ENCODE measurements around the gene ACAD9.
A peak's percentile ranks its signal among the peaks of the same experiment; 100 is the strongest.
"Not testable (repeated sequence)": the region's sequence is repeated elsewhere in the genome, so short reads cannot be mapped to it uniquely, and the experiment has no call there.

Gene ACAD9

DNA sequence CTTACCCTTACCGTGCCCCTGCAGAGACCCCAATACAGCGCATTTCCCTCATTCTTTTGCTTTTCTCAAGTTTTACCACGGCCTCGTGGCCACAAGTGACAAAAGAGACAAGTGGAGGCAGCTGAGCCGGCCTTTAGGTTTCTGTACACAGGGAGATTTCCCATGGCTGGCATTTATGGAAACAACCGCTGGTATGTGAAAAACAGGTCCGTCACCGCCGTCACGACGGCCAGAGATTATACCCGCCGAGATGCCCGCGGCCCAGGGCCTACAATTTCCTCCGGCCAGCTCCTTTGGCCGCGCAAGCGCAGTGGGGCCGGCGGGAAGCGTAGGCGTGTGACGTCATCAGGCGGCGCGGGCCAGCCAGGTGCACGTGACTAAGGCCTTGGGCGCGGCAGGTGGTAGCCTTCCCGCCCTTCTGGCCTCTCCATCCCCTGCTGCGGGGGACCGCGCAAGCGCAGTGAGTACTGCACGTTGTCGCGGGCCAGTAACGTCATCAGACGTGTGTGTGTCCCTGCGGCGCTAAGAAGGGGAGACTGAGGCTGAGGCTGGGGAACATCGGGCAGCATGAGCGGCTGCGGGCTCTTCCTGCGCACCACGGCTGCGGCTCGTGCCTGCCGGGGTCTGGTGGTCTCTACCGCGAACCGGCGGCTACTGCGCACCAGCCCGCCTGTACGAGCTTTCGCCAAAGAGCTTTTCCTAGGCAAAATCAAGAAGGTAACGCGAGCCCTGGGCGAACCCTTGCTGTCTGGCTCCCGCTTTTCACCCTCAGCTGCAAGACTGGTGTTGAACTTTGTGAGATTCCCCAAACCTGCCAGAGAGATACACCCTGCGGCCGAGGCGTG is at the start of gene ACAD9:
ACAD9 (plus strand) TSS at position 496 of the 845 bp plus-strand sequence; CDS start at position 568, 72 bp downstream.
- peak; percentile 91 to 97 (median 95) for DNase-seq (ENCODE audit: low read depth in 3 of 3)

DNA sequence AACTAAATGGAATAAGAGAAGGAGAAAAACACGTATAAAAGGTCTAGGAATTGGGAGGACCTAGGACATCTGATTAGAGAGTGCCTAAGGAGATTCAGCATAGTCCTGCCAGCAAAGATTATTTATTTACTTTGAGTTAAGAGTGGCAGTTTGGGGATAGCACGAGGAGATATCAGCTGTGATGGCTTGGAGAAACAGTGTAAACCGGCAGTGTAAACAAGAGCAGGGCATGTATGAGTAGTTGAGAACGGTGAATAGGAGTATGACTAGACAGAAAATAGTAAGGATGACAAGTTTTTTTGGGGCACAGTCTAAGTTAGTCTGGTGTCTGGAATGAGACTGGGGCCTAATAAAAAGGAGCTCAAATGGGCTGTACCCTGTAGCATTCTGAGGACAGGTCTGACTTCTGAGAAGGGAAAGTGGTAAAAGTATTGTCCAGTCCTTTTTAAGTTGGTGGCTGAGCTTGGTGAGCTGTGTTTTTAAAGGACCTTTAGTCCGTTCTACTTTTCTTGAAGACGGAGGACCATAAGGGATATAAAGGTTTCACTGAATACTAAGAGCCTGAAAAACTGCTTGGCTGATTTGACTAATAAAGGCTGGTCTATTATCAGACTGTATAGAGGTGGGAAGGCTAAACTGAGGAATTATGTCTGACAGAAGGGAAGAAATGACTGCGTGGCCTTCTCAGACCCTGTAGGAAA is 49.3 kb upstream of the ACAD9 start:
- not testable (repeated sequence) for DNase-seq (ENCODE audit: low read depth in 3 of 3)

GRCh38 chr3:128830762-128831161 is 48.7 kb upstream of the ACAD9 start:
- not testable (repeated sequence) for DNase-seq (ENCODE audit: low read depth in 3 of 3)

DNA sequence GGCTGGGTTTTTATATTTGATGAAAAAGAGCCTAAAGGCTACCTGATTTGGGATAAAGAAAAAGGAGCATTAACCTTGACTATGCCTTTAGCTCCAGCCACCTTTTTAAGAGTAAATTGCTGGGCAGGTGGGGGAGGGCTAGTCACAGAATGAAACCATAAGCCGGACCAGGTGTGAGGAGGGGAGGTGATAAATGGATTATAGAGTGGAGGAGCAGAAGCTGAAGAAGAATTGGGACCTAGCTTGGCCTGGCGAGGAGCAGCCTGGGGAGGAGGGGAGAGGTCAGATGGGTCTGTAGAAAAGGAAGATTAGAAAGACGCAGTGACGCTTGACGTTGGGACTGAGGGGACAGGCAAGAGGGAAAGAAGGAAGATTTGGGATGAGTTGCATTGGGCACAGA is 46.4 kb upstream of the ACAD9 start:
- not testable (repeated sequence) for DNase-seq (ENCODE audit: low read depth in 3 of 3)

- DNase-seq (ENCODE audit: low read depth in 3 of 3): no peak
These were observed 44.3 kb upstream of the ACAD9 start for GRCh38 chr3:128835096-128835495.

- no peak for DNase-seq (ENCODE audit: low read depth in 3 of 3)
These were observed 37.2 kb upstream of the ACAD9 start for GRCh38 chr3:128841926-128842920.

DNA sequence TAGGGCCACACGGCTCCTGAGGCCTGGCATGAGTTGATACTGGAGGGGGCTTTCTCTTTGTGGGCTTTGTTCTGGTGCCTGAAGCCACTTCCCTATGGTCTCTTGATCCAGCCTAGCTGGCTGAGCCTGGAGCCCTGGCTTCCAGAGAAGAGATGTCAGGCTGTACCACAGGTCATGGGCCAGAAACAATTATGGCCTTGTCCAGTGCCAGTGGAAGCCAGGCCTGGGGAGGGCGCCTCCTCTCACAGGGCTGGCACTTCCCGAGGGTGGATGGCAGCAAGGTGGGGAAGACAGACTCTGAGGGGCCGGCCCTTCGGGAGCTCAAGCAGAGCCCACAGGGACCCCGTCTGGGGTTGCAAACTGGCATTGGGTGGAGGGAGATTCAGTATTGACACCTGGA is 34.9 kb upstream of the ACAD9 start:
- no peak for DNase-seq (ENCODE audit: low read depth in 3 of 3)

GRCh38 chr3:128845119-128845777 is 34.2 kb upstream of the ACAD9 start:
- no peak for DNase-seq (ENCODE audit: low read depth in 3 of 3)

- peak; percentile 73 to 90 (median 79) for DNase-seq (ENCODE audit: low read depth in 3 of 3)
These were observed 33.5 kb upstream of the ACAD9 start for GRCh38 chr3:128845778-128846485.

DNA sequence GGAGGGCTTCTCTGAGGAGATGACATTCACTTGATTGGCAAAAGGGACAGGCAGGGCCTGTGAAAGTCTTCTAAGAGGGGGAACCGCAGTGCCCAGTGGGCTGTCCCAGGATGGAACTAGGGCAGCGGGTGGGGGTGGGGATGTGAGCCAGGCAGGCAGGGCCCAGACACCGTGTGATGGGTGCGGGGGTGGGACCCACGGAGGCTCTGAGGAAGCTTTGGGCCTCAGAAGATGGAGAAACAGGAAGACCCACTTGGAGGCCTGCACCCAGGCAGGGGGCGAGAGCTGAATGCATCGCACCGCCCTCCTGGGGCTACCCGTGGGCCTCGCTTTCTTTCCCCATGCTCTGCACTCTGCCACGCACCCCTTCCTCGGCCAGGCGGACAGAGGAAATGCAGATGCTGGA is 32.9 kb upstream of the ACAD9 start:
- peak in 1 of 3 donors; percentile 18 for DNase-seq (ENCODE audit: low read depth in 3 of 3)

DNA sequence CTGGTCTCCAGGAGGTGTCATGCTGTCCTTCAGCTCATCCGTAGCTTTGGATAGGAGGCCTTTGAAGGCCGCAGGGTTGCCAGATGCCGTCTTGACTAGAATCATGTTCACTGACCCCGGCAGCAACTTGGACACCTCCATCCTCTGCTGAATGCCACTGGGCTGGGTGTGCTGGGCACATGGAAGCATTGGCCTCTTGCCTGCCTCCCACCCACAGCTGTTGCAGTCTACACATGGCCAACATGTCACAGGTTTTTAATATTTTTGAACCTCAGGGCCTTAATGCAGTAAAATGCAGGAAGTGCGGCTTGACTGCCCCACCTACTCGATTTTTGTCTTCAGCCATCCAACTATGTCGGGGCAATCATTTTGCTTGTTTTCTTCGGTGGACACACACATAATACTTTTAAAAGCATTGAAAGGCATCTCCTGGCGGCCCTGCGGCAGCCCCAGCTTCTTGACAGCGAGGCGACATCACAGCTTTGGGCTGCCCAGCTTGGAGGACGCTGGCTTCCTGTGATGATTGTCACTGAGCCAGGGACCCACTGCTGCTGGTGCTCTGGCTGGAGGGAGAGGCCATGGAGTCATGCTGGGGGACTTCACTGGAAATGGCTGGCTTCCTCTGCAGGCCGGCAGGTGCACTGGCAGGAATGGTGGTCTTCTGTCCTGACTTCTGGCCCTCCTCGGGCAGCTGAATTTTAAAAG is 31.6 kb upstream of the ACAD9 start:
- no peak for DNase-seq (ENCODE audit: low read depth in 3 of 3)

DNA sequence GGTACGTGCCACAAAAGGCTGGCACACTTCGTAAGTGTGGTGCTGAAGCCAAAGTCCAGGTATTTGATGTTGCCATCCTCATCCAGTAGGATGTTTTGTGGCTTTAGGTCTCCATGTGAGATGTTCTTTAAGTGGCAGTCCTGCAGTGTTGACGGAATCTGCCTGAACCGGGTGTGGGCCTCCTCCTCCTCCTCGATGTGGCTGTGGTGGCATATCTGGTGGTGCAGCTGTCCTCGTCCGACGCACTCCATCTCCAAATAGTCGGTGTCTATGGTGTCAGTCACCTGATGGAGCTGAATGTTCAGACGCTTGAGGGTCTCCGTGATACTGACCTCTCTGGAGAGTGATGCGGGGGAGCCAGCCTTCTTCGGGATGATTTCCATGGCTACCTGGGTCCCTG is 30.5 kb upstream of the ACAD9 start:
- no peak for DNase-seq (ENCODE audit: low read depth in 3 of 3)

- no peak for DNase-seq (ENCODE audit: low read depth in 3 of 3)
These were observed 29.4 kb upstream of the ACAD9 start for GRCh38 chr3:128849911-128850455.

DNA sequence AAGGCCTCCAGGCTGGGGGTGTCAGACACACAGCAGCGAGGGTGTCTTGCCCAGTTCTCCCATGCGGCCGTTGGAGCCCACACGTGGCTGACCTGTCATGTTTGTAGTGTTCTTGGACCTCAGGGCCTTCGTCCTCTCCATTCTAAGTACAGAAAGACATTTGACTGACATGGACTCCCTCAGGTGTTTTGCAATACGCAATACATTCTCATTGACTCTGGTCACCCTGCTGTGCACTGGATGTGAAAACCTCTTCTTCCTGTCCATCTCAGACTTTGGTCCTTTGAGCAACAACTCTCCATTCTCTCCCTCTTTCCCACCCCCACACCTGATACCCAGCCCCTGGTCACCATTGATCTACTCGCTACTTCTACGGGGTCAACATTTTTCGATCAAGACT is 28.9 kb upstream of the ACAD9 start:
- no peak for DNase-seq (ENCODE audit: low read depth in 3 of 3)

- DNase-seq (ENCODE audit: low read depth in 3 of 3): no peak
These were observed 27.8 kb upstream of the ACAD9 start for GRCh38 chr3:128851601-128852000.

GRCh38 chr3:128853826-128854225 is 25.6 kb upstream of the ACAD9 start:
- no peak for DNase-seq (ENCODE audit: low read depth in 3 of 3)

DNA sequence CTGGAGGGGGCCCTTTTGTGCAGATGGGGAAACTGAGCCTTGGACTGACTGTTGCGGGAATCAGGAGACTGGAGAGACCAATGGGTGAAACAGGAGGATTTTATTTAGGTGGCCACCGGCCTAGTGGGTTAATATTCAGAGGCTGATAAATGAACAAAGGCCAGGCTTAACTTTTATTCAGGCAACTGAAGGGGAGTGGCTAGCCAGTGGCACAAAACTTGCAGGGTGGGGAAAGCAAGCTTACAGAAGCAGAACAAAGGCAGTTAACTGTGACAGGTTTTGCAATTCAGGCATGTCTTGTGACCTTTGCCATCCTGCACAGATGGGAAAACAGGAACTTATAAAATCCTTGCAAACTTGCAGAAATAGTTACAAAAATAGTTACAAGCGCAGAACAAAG is 24.9 kb upstream of the ACAD9 start:
- DNase-seq (ENCODE audit: low read depth in 3 of 3): no peak

DNA sequence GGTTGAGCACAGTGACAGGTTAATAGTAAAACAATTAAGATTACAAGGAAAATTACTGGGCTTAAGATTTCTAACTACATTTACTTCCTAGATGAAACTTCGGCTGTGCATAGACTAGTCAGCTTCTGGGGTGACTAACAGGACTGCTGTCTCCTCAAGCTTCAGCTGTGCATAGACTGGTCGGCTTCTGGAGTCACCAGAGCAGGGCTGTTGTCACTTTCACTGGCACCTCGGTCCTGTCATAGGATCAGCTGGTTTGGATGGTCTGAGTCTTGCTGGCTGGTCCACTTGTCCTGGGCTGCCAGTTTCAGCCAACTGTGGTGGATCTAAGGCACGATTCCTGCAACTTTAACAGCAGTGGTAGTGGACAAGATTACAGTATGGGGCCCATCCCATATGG is 23.9 kb upstream of the ACAD9 start:
- no peak for DNase-seq (ENCODE audit: low read depth in 3 of 3)

DNA sequence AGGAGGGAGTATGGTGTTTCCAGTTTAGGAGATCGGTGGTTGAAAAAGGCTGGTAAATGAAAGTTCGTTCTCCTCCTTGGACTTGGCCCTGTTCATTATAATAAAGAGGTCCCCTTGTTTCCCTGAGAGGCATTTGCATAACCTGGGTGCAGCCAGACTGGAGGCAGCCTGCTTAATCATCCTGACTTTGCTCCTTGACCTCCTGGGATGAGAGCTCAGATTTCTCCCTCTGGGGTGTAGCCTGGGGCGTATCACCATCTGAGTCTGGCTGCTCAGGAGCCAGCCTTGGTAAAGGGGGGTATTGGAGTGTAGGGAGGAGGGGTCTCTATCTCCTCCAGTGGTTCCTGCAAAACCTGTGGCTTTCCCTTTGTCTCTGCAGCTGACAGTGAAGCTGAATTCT is 21.3 kb upstream of the ACAD9 start:
- DNase-seq (ENCODE audit: low read depth in 3 of 3): no peak

DNA sequence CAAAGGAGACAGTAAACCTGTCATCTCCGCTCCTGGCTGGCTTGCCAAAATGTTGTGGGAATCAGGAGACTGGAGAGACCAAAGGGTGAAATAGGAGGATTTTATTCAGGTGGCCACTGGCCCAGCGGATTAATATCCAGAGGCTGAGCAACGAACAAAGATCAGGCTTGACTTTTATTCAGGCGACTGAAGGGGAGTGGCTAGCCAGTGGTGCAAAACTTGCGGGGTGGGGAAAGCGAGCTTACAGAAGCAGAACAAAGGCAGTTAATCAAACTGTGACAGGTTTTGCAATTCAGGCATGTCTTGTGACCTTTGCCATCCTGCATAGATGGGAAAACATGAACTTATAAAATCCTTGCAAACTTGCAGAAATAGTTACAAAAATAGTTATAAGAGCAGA is 19.8 kb upstream of the ACAD9 start:
- no peak for DNase-seq (ENCODE audit: low read depth in 3 of 3)

Data from stimulated activated CD4-positive, alpha-beta T cell treated with anti-CD3 and anti-CD28 coated beads, TNF-alpha, amount 100 ng/mL, for 48 hours (primary cell).